GM18507 (cell line): ENCODE data around the gene ZNF324.

Experiments used
- DNase-seq: peaks from one replicate; pipeline ENCODE4 v3.0.0; 2011; ENCODE audit warnings: low read depth; ENCODE audit not compliant: insufficient read length; ENCODE audit errors: extremely low spot score
- FAIRE-seq: peaks from 2 replicates; lab custom pipeline; 2011; peaks lifted over from hg19 to GRCh38; lab: Jason Lieb, UNC

Gene ZNF324

GRCh38 chr19:58518256-58519086 is 51.6 kb downstream of the ZNF324 start:
- FAIRE-seq = no peak
- DNase-seq = no peak

GRCh38 chr19:58519087-58519354 is 52.1 kb downstream of the ZNF324 start:
- peak; percentile 12 for FAIRE-seq

GRCh38 chr19:58519355-58520256 is 52.7 kb downstream of the ZNF324 start, which contains the start of gene ZBTB45:
Gene ZBTB45 (minus strand): TSS chr19:58519810. CDS start chr19:58517673, 2,137 bp downstream.
- FAIRE-seq = peak; percentile 89

More at GRCh38 chr19:58519087-58519354, 52.1 kb downstream of the ZNF324 start:
- no peak for DNase-seq

GRCh38 chr19:58520257-58520599 is 53.3 kb downstream of the ZNF324 start:
- DNase-seq = no peak

More at GRCh38 chr19:58519355-58520256, 52.7 kb downstream of the ZNF324 start, which contains the start of gene ZBTB45:
- DNase-seq = peak; percentile 68

GRCh38 chr19:58521651-58522050 is 54.8 kb downstream of the ZNF324 start:
- DNase-seq (no peak), FAIRE-seq (no peak)

More at GRCh38 chr19:58520257-58520599, 53.3 kb downstream of the ZNF324 start:
- FAIRE-seq = no peak

- FAIRE-seq = no peak
Measured at GRCh38 chr19:58522709-58523108, 55.8 kb downstream of the ZNF324 start.

More at GRCh38 chr19:58522709-58523108, 55.8 kb downstream of the ZNF324 start:
- no peak for DNase-seq
